Activated B cell treated with CpG ODN at 0.5 μM for 24 hours (primary cell): ENCODE data around the gene KIF13A. TPM values are rescaled to one million over a fixed set of nuclear protein-coding genes. Genes with fewer than 3 reads are reported as not detected.
A peak's percentile ranks its signal among the peaks of the same experiment; 100 is the strongest.
"Not testable (repeated sequence)": the region's sequence is repeated elsewhere in the genome, so short reads cannot be mapped to it uniquely, and the experiment has no call there.

Source experiments
- ATAC-seq: fragments of 200-7000 bp; cut with Tn5 transposase; one replicate; pipeline ENCODE4 v1.10.0; 2021; ENCODE audit warnings: low read depth, mild to moderate bottlenecking, moderate library complexity
- CTCF ChIA-PET: fragments of 350-600 bp; sonication (Branson Sonifier 250); formaldehyde crosslinking; loops from one replicate; lab custom pipeline; 2021; ENCODE audit warnings: antibody characterized with exemption; lab: Charles Lee
- POLR2A ChIA-PET: fragments of 350-600 bp; sonication (Branson Sonifier 250); formaldehyde crosslinking; loops from one replicate; lab custom pipeline; 2021; ENCODE audit warnings: antibody characterized with exemption; lab: Charles Lee
- DNase-seq: peaks from one replicate; pipeline ENCODE4 v3.0.0; 2022
- H3K27ac Mint-ChIP-seq: one replicate; pipeline ENCODE4 v1.8.0; 2020; ENCODE audit warnings: mixed read lengths
- H3K27me3 Mint-ChIP-seq: one replicate; pipeline ENCODE4 v1.8.0; 2021; ENCODE audit warnings: mixed read lengths
- H3K36me3 Mint-ChIP-seq: one replicate; pipeline ENCODE4 v1.8.0; 2021; ENCODE audit warnings: low read depth, mixed read lengths
- H3K4me1 Mint-ChIP-seq: one replicate; pipeline ENCODE4 v1.8.0; 2021; ENCODE audit warnings: mixed read lengths
- H3K4me3 Mint-ChIP-seq: one replicate; pipeline ENCODE4 v1.8.0; 2020; ENCODE audit warnings: mild to moderate bottlenecking, mixed read lengths
- H3K9me3 Mint-ChIP-seq: one replicate; pipeline ENCODE4 v1.8.0; 2020; ENCODE audit warnings: mixed read lengths
- CTCF ChIP-seq: fragments of 200-600 bp; IDR thresholded peaks from one replicate; pipeline ENCODE4 v1.8.0; 2022; ENCODE audit warnings: antibody characterized with exemption, mild to moderate bottlenecking
- intact Hi-C: fragments of 100-400 bp; cut with micrococcal nuclease; formaldehyde crosslinking; loops from one replicate; pipeline ENCODE4 v1.15.1; 2024
- total RNA-seq: library from RNA; stranded (reverse); gene quantifications from 2 replicates; pipeline ENCODE4 v1.2.3, GENCODE V29; 2022

Gene KIF13A
- total RNA-seq, 1 donor from 2014 or later = 14.1 TPM

- TF ChIP-seq CTCF = no peak
- H3K4me1 Mint-ChIP-seq = peaks cover 43% of the 10 kb centered on the region
- ChIA-PET CTCF (no interaction called here), POLR2A (no interaction called here)
- H3K27ac Mint-ChIP-seq = peak overlapping the region; percentile 15
- DNase-seq = no peak
- intact Hi-C loops = loop anchor here (10.0 kb wide), 1 partner anchor 490 kb away; no protein-coding TSS in a partner anchor
- no peaks in the 10 kb centered on the region for H3K36me3 Mint-ChIP-seq
- H3K9me3 Mint-ChIP-seq = no peaks in the 10 kb centered on the region
- no peak overlapping the region for H3K4me3 Mint-ChIP-seq
- H3K27me3 Mint-ChIP-seq = no peaks in the 10 kb centered on the region
- ATAC-seq = no peak
Measured at GRCh38 chr6:17984399-17984798, 3.0 kb downstream of the KIF13A start.

GRCh38 chr6:17983730-17984129 lies 3.7 kb downstream of the KIF13A start:
- ATAC-seq (no peak), DNase-seq (no peak)
- ChIA-PET POLR2A (no interaction called here), CTCF (no interaction called here)
- no peaks in the 10 kb centered on the region for H3K36me3 Mint-ChIP-seq
- H3K9me3 Mint-ChIP-seq = no peaks in the 10 kb centered on the region
- no peak overlapping the region for H3K4me3 Mint-ChIP-seq
- intact Hi-C loops = loop anchor here (10.0 kb wide), 1 partner anchor 491 kb away; no protein-coding TSS in a partner anchor
- TF ChIP-seq CTCF = no peak
- no peaks in the 10 kb centered on the region for H3K27me3 Mint-ChIP-seq
- H3K4me1 Mint-ChIP-seq = peaks cover 41% of the 10 kb centered on the region
- H3K27ac Mint-ChIP-seq = peak overlapping the region; percentile 3

GRCh38 chr6:17980329-17980728 lies 7.1 kb downstream of the KIF13A start:
- H3K4me3 Mint-ChIP-seq = no peak overlapping the region
- ChIA-PET POLR2A (no interaction called here), CTCF (no interaction called here)
- no peak for TF ChIP-seq CTCF
- no peaks in the 10 kb centered on the region for H3K9me3 Mint-ChIP-seq
- intact Hi-C loops = loop anchor here (10.0 kb wide), 1 partner anchor 494 kb away; no protein-coding TSS in a partner anchor
- no peaks in the 10 kb centered on the region for H3K27me3 Mint-ChIP-seq
- DNase-seq (no peak), ATAC-seq (no peak)
- no peaks in the 10 kb centered on the region for H3K36me3 Mint-ChIP-seq
- no peak overlapping the region for H3K27ac Mint-ChIP-seq
- peaks cover 26% of the 10 kb centered on the region for H3K4me1 Mint-ChIP-seq

GRCh38 chr6:17979479-17979878 lies 8.0 kb downstream of the KIF13A start:
- no peak for DNase-seq
- intact Hi-C loops = no loop called here
- no peak overlapping the region for H3K4me3 Mint-ChIP-seq
- POLR2A ChIA-PET = interaction anchor here (1.2 kb wide), 1 partner anchor 8 kb away, joined by 4 read pairs; the partner anchor contains the start of gene KIF13A
- no peak overlapping the region for H3K27ac Mint-ChIP-seq
- peaks cover 22% of the 10 kb centered on the region for H3K4me1 Mint-ChIP-seq
- ATAC-seq = no peak
- CTCF ChIA-PET = interaction anchor here (1.0 kb wide), 1 partner anchor 80 kb away, joined by 3 read pairs; no protein-coding TSS in a partner anchor
- H3K9me3 Mint-ChIP-seq = no peaks in the 10 kb centered on the region
- TF ChIP-seq CTCF = no peak
- no peaks in the 10 kb centered on the region for H3K36me3 Mint-ChIP-seq
- H3K27me3 Mint-ChIP-seq = no peaks in the 10 kb centered on the region

GRCh38 chr6:17976258-17976657 lies 11.2 kb downstream of the KIF13A start:
- ATAC-seq, H3K4me3 Mint-ChIP-seq, H3K9me3 Mint-ChIP-seq, DNase-seq, intact Hi-C loops, H3K27me3 Mint-ChIP-seq, POLR2A ChIA-PET, H3K36me3 Mint-ChIP-seq, H3K27ac Mint-ChIP-seq: not testable (repeated sequence)
- CTCF ChIA-PET = interaction anchor here (0.6 kb wide), 1 partner anchor 29 kb away, joined by 3 read pairs; no protein-coding TSS in a partner anchor
- H3K4me1 Mint-ChIP-seq = peaks cover 11% of the 10 kb centered on the region
